Neural progenitor cell (in vitro differentiated cells): Measurements from ENCODE around the gene HEATR5A. TPM values are rescaled to one million over a fixed set of nuclear protein-coding genes. Genes with fewer than 3 reads are reported as not detected.

ENCODE experiments used
- DNase-seq: peaks from one replicate; pipeline ENCODE4 v3.0.0-alpha.2; 2016; ENCODE audit warnings: low spot score
- H2AFZ ChIP-seq: fragments of 200-600 bp; sonication (generic); replicated peaks from 2 replicates; pipeline ENCODE4 v1.6.1; 2016; ENCODE audit warnings: antibody characterized with exemption
- H3F3A ChIP-seq: fragments of 200-600 bp; sonication (generic); 2 replicates; pipeline ENCODE4 v1.6.1; 2016; ENCODE audit warnings: antibody characterized with exemption, low read depth
- H3K27ac ChIP-seq: fragments of 200-600 bp; sonication (generic); 2 replicates; pipeline ENCODE4 v1.5.1; 2016; ENCODE audit warnings: mild to moderate bottlenecking
- H3K27me3 ChIP-seq: fragments of 200-600 bp; sonication (generic); 2 replicates; pipeline ENCODE4 v1.6.1; 2016; ENCODE audit warnings: mild to moderate bottlenecking, moderate library complexity
- H3K36me3 ChIP-seq: fragments of 200-600 bp; sonication (generic); 2 replicates; pipeline ENCODE4 v1.5.1; 2016
- H3K4me1 ChIP-seq: fragments of 200-600 bp; sonication (generic); 2 replicates; pipeline ENCODE4 v1.6.1; 2016; ENCODE audit warnings: mixed run types
- H3K4me2 ChIP-seq: fragments of 200-600 bp; sonication (generic); 2 replicates; pipeline ENCODE4 v1.6.1; 2016
- H3K4me3 ChIP-seq: fragments of 200-600 bp; sonication (generic); 2 replicates; pipeline ENCODE4 v1.5.1; 2016
- H3K79me2 ChIP-seq: fragments of 200-600 bp; sonication (generic); 2 replicates; pipeline ENCODE4 v1.6.1; 2016; ENCODE audit warnings: low read depth
- H3K9ac ChIP-seq: fragments of 200-600 bp; sonication (generic); 2 replicates; pipeline ENCODE4 v1.6.1; 2016
- H3K9me3 ChIP-seq: fragments of 200-600 bp; sonication (generic); 2 replicates; pipeline ENCODE4 v1.5.1; 2016; ENCODE audit warnings: low read depth
- H4K20me1 ChIP-seq: fragments of 200-600 bp; sonication (generic); 2 replicates; pipeline ENCODE4 v1.6.1; 2016; ENCODE audit warnings: low read depth
- H3K27ac Mint-ChIP-seq: 3 replicates; pipeline ENCODE4 v1.8.0; 2021; ENCODE audit warnings: mixed read lengths
- H3K27me3 Mint-ChIP-seq: 2 replicates; pipeline ENCODE4 v1.8.0; 2022; ENCODE audit warnings: low read depth, mild to moderate bottlenecking, inconsistent platforms, moderate library complexity, mixed read lengths; ENCODE audit not compliant: insufficient read depth
- H3K36me3 Mint-ChIP-seq: 3 replicates; pipeline ENCODE4 v1.8.0; 2021; ENCODE audit warnings: mixed read lengths
- H3K4me1 Mint-ChIP-seq: 3 replicates; pipeline ENCODE4 v1.8.0; 2021; ENCODE audit warnings: mixed read lengths
- H3K4me3 Mint-ChIP-seq: 3 replicates; pipeline ENCODE4 v1.8.0; 2021; ENCODE audit warnings: mild to moderate bottlenecking, moderate library complexity, mixed read lengths
- H3K9me3 Mint-ChIP-seq: 3 replicates; pipeline ENCODE4 v1.8.0; 2020; ENCODE audit warnings: mixed read lengths
- EZH2 ChIP-seq: fragments of 200-600 bp; sonication (generic); IDR thresholded peaks from 2 replicates; pipeline ENCODE4 v1.6.1; 2017; ENCODE audit warnings: antibody characterized with exemption, mild to moderate bottlenecking, moderate library complexity
- EZH2phosphoT487 ChIP-seq: fragments of 200-600 bp; sonication (generic); IDR thresholded peaks from 2 replicates; pipeline ENCODE4 v1.6.1; 2017; ENCODE audit warnings: antibody characterized with exemption
- total RNA-seq: library from RNA; depleted of rRNA; stranded (reverse); fragments of >200 nt; gene quantifications from 2 replicates; pipeline ENCODE4 v1.2.3, GENCODE V29; 2015; ENCODE audit warnings: low replicate concordance
- TF ChIP-seq, protein P1 (sequence below): fragments of 200-600 bp; sonication (generic); IDR thresholded peaks from 2 replicates; pipeline ENCODE4 v1.5.1; 2017; ENCODE audit warnings: antibody characterized with exemption, mild to moderate bottlenecking

HEATR5A gene
- total RNA-seq, 1 donor from 2014 or later: 34.7 TPM

GRCh38 chr14:31253746-31254471 lies 166.4 kb downstream of the HEATR5A start:
- H3K9me3 Mint-ChIP-seq: no peaks in the 10 kb centered on the region
- H3K27ac Mint-ChIP-seq: no peak overlapping the region
- TF ChIP-seq, protein P1, sequence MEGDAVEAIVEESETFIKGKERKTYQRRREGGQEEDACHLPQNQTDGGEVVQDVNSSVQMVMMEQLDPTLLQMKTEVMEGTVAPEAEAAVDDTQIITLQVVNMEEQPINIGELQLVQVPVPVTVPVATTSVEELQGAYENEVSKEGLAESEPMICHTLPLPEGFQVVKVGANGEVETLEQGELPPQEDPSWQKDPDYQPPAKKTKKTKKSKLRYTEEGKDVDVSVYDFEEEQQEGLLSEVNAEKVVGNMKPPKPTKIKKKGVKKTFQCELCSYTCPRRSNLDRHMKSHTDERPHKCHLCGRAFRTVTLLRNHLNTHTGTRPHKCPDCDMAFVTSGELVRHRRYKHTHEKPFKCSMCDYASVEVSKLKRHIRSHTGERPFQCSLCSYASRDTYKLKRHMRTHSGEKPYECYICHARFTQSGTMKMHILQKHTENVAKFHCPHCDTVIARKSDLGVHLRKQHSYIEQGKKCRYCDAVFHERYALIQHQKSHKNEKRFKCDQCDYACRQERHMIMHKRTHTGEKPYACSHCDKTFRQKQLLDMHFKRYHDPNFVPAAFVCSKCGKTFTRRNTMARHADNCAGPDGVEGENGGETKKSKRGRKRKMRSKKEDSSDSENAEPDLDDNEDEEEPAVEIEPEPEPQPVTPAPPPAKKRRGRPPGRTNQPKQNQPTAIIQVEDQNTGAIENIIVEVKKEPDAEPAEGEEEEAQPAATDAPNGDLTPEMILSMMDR: no peak
- TF ChIP-seq EZH2phosphoT487 (no peak), EZH2 (no peak)
- Histone ChIP-seq H3K4me2 (no peak overlapping the region), H3K27ac (no peak overlapping the region), H3K9me3 (no peaks in the 10 kb centered on the region), H3K4me3 (no peak overlapping the region), H2AFZ (no peak overlapping the region), H4K20me1 (no peaks in the 10 kb centered on the region), H3F3A (no peaks in the 10 kb centered on the region), H3K4me1 (no peaks in the 10 kb centered on the region), H3K36me3 (no peaks in the 10 kb centered on the region), H3K9ac (no peak overlapping the region), H3K79me2 (no peaks in the 10 kb centered on the region), H3K27me3 (no peaks in the 10 kb centered on the region)
- H3K27me3 Mint-ChIP-seq: no peaks in the 10 kb centered on the region
- H3K36me3 Mint-ChIP-seq: no peaks in the 10 kb centered on the region
- no peak overlapping the region for H3K4me3 Mint-ChIP-seq
- DNase-seq: no peak
- no peaks in the 10 kb centered on the region for H3K4me1 Mint-ChIP-seq

DNA sequence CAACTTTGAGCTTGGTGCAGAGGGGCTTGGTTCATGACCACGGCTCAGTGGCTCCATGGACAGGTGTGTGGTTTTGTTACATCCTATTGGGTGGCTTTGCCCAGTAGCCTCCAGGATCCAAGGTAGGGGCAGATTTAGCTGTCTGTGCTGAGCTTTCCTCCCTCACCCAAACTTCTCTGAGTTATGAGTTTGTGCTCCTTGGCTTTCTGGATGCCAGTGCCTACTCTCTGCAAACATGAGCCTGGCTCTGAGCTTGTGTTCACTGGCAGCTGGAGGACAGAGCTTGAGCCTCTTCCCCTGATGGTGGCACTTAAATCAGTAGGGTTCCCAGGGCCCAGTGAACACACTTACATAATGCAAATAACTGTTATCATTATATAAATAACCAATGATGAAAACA lies 167.5 kb downstream of the HEATR5A start:
- Mint-ChIP-seq H3K27me3 (no peaks in the 10 kb centered on the region), H3K36me3 (no peaks in the 10 kb centered on the region), H3K27ac (no peak overlapping the region), H3K4me3 (no peak overlapping the region), H3K4me1 (no peaks in the 10 kb centered on the region), H3K9me3 (no peaks in the 10 kb centered on the region)
- DNase-seq: no peak
- TF ChIP-seq EZH2: no peak
- TF ChIP-seq EZH2phosphoT487: no peak
- TF ChIP-seq, protein P1: no peak
- Histone ChIP-seq H3K9ac (no peak overlapping the region), H3K4me2 (no peak overlapping the region), H3K36me3 (no peaks in the 10 kb centered on the region), H4K20me1 (no peaks in the 10 kb centered on the region), H3K27ac (no peak overlapping the region), H3F3A (no peaks in the 10 kb centered on the region), H3K9me3 (no peaks in the 10 kb centered on the region), H3K4me1 (no peaks in the 10 kb centered on the region), H3K4me3 (no peak overlapping the region), H3K27me3 (no peaks in the 10 kb centered on the region), H2AFZ (no peak overlapping the region), H3K79me2 (no peaks in the 10 kb centered on the region)

DNA sequence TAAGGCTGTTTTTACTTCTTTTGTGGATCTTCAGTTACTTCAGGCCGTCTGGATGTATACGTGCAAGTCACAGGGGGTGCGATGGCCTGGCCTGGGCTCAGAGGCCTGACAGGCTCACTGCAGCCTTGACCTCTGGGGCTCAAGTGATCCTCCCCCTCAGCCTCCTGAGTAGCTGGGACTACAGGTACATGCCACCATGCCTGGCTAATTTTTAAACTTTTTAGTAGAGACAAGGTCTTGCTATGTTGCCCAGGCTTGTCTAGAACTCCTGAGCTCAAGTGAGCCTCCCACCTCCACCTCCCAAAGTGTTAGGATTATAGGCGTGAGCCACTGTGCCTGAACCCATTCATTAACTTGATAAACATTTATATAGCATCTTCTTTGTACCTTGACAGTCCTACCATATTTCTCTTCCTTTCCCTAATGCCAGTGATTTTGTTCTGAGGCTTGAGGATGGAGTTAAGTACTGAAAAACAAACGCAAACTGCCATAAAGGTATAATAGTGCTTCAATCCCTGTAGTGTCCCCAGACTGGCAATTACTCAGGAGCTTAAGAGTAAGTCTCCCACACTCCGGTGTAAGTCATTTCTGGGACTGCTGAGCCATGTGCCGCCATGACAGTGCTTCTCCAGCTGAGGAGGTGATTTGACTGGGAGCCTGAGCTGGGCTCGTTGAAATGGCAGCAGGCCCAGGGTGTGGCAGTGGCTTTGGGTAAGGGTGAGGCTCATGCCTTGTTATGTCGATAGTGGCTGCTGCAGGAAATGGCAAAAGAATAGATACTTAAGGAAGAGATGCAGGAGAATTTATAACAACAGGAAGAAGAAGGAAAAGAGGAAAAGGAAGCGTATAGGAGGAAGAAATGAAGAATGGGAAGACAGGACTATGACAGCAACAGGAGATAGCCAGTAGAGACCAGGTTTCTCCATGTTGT lies 169.1 kb downstream of the HEATR5A start:
- H2AFZ ChIP-seq: no peak overlapping the region
- H4K20me1 ChIP-seq: no peaks in the 10 kb centered on the region
- no peak overlapping the region for H3K9ac ChIP-seq
- Mint-ChIP-seq H3K4me3 (no peak overlapping the region), H3K36me3 (no peaks in the 10 kb centered on the region), H3K9me3 (no peaks in the 10 kb centered on the region), H3K4me1 (no peaks in the 10 kb centered on the region), H3K27ac (no peak overlapping the region), H3K27me3 (no peaks in the 10 kb centered on the region)
- TF ChIP-seq EZH2phosphoT487 (no peak), EZH2 (no peak)
- TF ChIP-seq, protein P1: no peak
- H3K79me2 ChIP-seq: no peaks in the 10 kb centered on the region
- no peaks in the 10 kb centered on the region for H3K27me3 ChIP-seq
- no peaks in the 10 kb centered on the region for H3K36me3 ChIP-seq
- H3K9me3 ChIP-seq: no peaks in the 10 kb centered on the region
- no peak overlapping the region for H3K4me2 ChIP-seq
- H3F3A ChIP-seq: no peaks in the 10 kb centered on the region
- H3K27ac ChIP-seq: no peak overlapping the region
- H3K4me3 ChIP-seq: no peak overlapping the region
- no peak for DNase-seq
- no peaks in the 10 kb centered on the region for H3K4me1 ChIP-seq
